MM.1S (cell line): Measurements from ENCODE around the gene KLK13.

Source experiments
- EZH2 ChIP-seq: fragments of 300-600 bp; sonication (generic); optimal IDR thresholded peaks from 2 replicates; pipeline ENCODE3; 2017; ENCODE audit warnings: low read depth, mild to moderate bottlenecking, antibody characterized with exemption, low read length, mixed read lengths
- TF ChIP-seq, protein P1 (sequence below): fragments of 300-600 bp; sonication (generic); IDR thresholded peaks from 2 replicates; pipeline ENCODE4 v1.5.1; 2016; ENCODE audit warnings: antibody characterized with exemption, low read length, mixed read lengths

- no peak for TF ChIP-seq EZH2
- TF ChIP-seq, protein P1, sequence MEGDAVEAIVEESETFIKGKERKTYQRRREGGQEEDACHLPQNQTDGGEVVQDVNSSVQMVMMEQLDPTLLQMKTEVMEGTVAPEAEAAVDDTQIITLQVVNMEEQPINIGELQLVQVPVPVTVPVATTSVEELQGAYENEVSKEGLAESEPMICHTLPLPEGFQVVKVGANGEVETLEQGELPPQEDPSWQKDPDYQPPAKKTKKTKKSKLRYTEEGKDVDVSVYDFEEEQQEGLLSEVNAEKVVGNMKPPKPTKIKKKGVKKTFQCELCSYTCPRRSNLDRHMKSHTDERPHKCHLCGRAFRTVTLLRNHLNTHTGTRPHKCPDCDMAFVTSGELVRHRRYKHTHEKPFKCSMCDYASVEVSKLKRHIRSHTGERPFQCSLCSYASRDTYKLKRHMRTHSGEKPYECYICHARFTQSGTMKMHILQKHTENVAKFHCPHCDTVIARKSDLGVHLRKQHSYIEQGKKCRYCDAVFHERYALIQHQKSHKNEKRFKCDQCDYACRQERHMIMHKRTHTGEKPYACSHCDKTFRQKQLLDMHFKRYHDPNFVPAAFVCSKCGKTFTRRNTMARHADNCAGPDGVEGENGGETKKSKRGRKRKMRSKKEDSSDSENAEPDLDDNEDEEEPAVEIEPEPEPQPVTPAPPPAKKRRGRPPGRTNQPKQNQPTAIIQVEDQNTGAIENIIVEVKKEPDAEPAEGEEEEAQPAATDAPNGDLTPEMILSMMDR, result no peak
Measured at GRCh38 chr19:51009061-51009891, 55.6 kb downstream of the KLK13 start.
